ENCODE results near the gene PBRM1. TPM values are rescaled to one million over a fixed set of nuclear protein-coding genes. Genes with fewer than 3 reads are reported as not detected.
"Not testable (repeated sequence)": the region's sequence is repeated elsewhere in the genome, so short reads cannot be mapped to it uniquely, and the experiment has no call there.

The PBRM1 gene
- total and polyA plus RNA-seq, 8 donors, result 6.0 to 130 (median 64.9) TPM

GRCh38 chr3:52730681-52731080 is 45.0 kb upstream of the PBRM1 start:
- H3K4me1 ChIP-seq, result no peaks in the 10 kb centered on the region
- H3K27ac ChIP-seq, result no peak overlapping the region
- TF ChIP-seq CTCF (IDR thresholded peaks at IDR 0.05) (no peak), POLR2AphosphoS5 (IDR thresholded peaks at IDR 0.05) (no peak), EP300 (IDR thresholded peaks at IDR 0.05) (no peak), POLR2A (IDR thresholded peaks at IDR 0.05) (no peak)
- H3K36me3 ChIP-seq, result peaks cover 13 to 80% (median 74%) of the 10 kb centered on the region in 4 donors
- no peaks in the 10 kb centered on the region for H3K27me3 ChIP-seq
- no peak overlapping the region for H3K4me3 ChIP-seq
- peaks cover 4 to 24% (median 15%) of the 10 kb centered on the region in 4 donors for H3K9me3 ChIP-seq
- intact Hi-C loops (cut with DNase I; ENCODE audit: low total_unique reads), result no loop called here
- DNase-seq, result no peak

GRCh38 chr3:52728753-52729152 is 43.0 kb upstream of the PBRM1 start:
- DNase-seq; H3K4me1 ChIP-seq; H3K4me3 ChIP-seq; intact Hi-C loops (cut with DNase I; ENCODE audit: low total_unique reads); H3K27me3 ChIP-seq; H3K27ac ChIP-seq: not testable (repeated sequence)
- H3K36me3 ChIP-seq, result peaks cover 13 to 60% (median 55%) of the 10 kb centered on the region in 4 donors
- WGBS, 5 donors, result 17 to 56% (median 38%) methylated on average over 3 of the region's 3 CpGs
- H3K9me3 ChIP-seq, result peaks cover 4 to 24% (median 15%) of the 10 kb centered on the region in 4 donors

- H3K27me3 ChIP-seq, result no peaks in the 10 kb centered on the region
- no peak for DNase-seq
- no peak overlapping the region for H3K27ac ChIP-seq
- peaks cover 0 to 32% (median 19%) of the 10 kb centered on the region in 4 donors for H3K36me3 ChIP-seq
- intact Hi-C loops (cut with DNase I; ENCODE audit: low total_unique reads), result no loop called here
- peaks cover 4 to 23% (median 10%) of the 10 kb centered on the region in 4 donors for H3K9me3 ChIP-seq
- no peak overlapping the region for H3K4me3 ChIP-seq
- 87 to 97% (median 95%) methylated on average over 1 of the region's 1 CpG for WGBS, 5 donors
- H3K4me1 ChIP-seq, result peaks cover 0 to 10% (median 0%) of the 10 kb centered on the region in 4 donors
- TF ChIP-seq POLR2A (IDR thresholded peaks at IDR 0.05), result no peak
- TF ChIP-seq POLR2AphosphoS5 (IDR thresholded peaks at IDR 0.05), result no peak
- no peak for TF ChIP-seq EP300 (IDR thresholded peaks at IDR 0.05)
- TF ChIP-seq CTCF (IDR thresholded peaks at IDR 0.05), result no peak
Observed at GRCh38 chr3:52724511-52724910, 38.8 kb upstream of the PBRM1 start.

GRCh38 chr3:52723935-52724334 is 38.2 kb upstream of the PBRM1 start:
- no peak overlapping the region for H3K4me3 ChIP-seq
- H3K27me3 ChIP-seq, result no peaks in the 10 kb centered on the region
- H3K36me3 ChIP-seq, result peaks cover 0 to 32% (median 16%) of the 10 kb centered on the region in 4 donors
- TF ChIP-seq POLR2AphosphoS5 (IDR thresholded peaks at IDR 0.05), result no peak
- H3K9me3 ChIP-seq, result peaks cover 4 to 18% (median 7%) of the 10 kb centered on the region in 4 donors
- WGBS, 5 donors, result 93 to 100% (median 93%) methylated on average over 5 of the region's 5 CpGs
- DNase-seq, result no peak
- H3K4me1 ChIP-seq, result peaks cover 0 to 10% (median 0%) of the 10 kb centered on the region in 4 donors
- intact Hi-C loops (cut with DNase I; ENCODE audit: low total_unique reads), result no loop called here
- H3K27ac ChIP-seq, result no peak overlapping the region

- H3K9me3 ChIP-seq, result peaks cover 0 to 5% (median 0%) of the 10 kb centered on the region in 4 donors
- H3K27ac ChIP-seq, result no peak overlapping the region
- H3K4me3 ChIP-seq, result no peak overlapping the region
- no peak for TF ChIP-seq EP300 (IDR thresholded peaks at IDR 0.05)
- no peak for TF ChIP-seq POLR2A (IDR thresholded peaks at IDR 0.05)
- TF ChIP-seq POLR2AphosphoS5 (IDR thresholded peaks at IDR 0.05), result no peak
- no peak for TF ChIP-seq CTCF (IDR thresholded peaks at IDR 0.05)
- DNase-seq, result no peak
- intact Hi-C loops (cut with DNase I; ENCODE audit: low total_unique reads), result no loop called here
- peaks cover 0 to 10% (median 0%) of the 10 kb centered on the region in 4 donors for H3K4me1 ChIP-seq
- H3K36me3 ChIP-seq, result peaks cover 0 to 26% (median 14%) of the 10 kb centered on the region in 4 donors
- 93 to 98% (median 95%) methylated on average over 7 of the region's 7 CpGs for WGBS, 5 donors
- H3K27me3 ChIP-seq, result no peaks in the 10 kb centered on the region
Observed at GRCh38 chr3:52722491-52722890, 36.8 kb upstream of the PBRM1 start.

Data from stomach (tissue), 9 donors.